H9 (cell line): ENCODE data around the gene PLP2. TPM values are rescaled to one million over a fixed set of nuclear protein-coding genes. Genes with fewer than 3 reads are reported as not detected.

ENCODE experiments used
- DNase-seq: peaks from one replicate; pipeline ENCODE4 v3.0.0-alpha.2; 2017
- H2AFZ ChIP-seq: one replicate; pipeline ENCODE4 v1.6.1; 2013; ENCODE audit warnings: mild to moderate bottlenecking, low read length, control low read depth, moderate library complexity
- H2AK5ac ChIP-seq: 2 replicates; pipeline ENCODE4 v1.6.1; 2013; ENCODE audit warnings: low read length, control low read depth, mixed read lengths; ENCODE audit not compliant: insufficient read length
- H2BK120ac ChIP-seq: one replicate; pipeline ENCODE4 v1.6.1; 2013; ENCODE audit warnings: low read depth, mild to moderate bottlenecking, low read length, control low read depth, inconsistent platforms; ENCODE audit not compliant: poor library complexity, severe bottlenecking
- H2BK12ac ChIP-seq: 2 replicates; pipeline ENCODE4 v1.6.1; 2013; ENCODE audit warnings: low read length, control low read depth, mixed read lengths, low read depth; ENCODE audit not compliant: insufficient read length
- H2BK15ac ChIP-seq: 2 replicates; pipeline ENCODE4 v1.6.1; 2013; ENCODE audit warnings: low read depth, low read length, control low read depth
- H2BK20ac ChIP-seq: one replicate; pipeline ENCODE4 v1.6.1; 2013; ENCODE audit warnings: low read depth, mild to moderate bottlenecking, low read length, control low read depth, inconsistent platforms; ENCODE audit not compliant: poor library complexity, severe bottlenecking
- H2BK5ac ChIP-seq: 2 replicates; pipeline ENCODE4 v1.6.1; 2013; ENCODE audit warnings: low read length, control low read depth, mixed read lengths; ENCODE audit not compliant: insufficient read length
- H3K14ac ChIP-seq: 2 replicates; pipeline ENCODE4 v1.6.1; 2013; ENCODE audit warnings: low read length, control low read depth; ENCODE audit not compliant: insufficient read depth
- H3K18ac ChIP-seq: 2 replicates; pipeline ENCODE4 v1.6.1; 2013; ENCODE audit warnings: low read depth, mild to moderate bottlenecking, mixed read lengths, low read length, control low read depth; ENCODE audit not compliant: insufficient read length
- H3K23ac ChIP-seq: 2 replicates; pipeline ENCODE4 v1.6.1; 2013; ENCODE audit warnings: low read length, control low read depth, mixed read lengths, low read depth; ENCODE audit not compliant: insufficient read length
- H3K23me2 ChIP-seq: 2 replicates; pipeline ENCODE4 v1.6.1; 2013; ENCODE audit warnings: low read depth, mild to moderate bottlenecking, mixed read lengths, low read length, control low read depth; ENCODE audit not compliant: insufficient read length, poor library complexity, severe bottlenecking
- H3K27ac ChIP-seq: 2 replicates; pipeline ENCODE4 v1.5.1; 2013; ENCODE audit warnings: low read length, control low read depth, mixed read lengths, low read depth; ENCODE audit not compliant: insufficient read length
- H3K27me3 ChIP-seq: 2 replicates; pipeline ENCODE4 v1.6.1; 2013; ENCODE audit warnings: low read length, control low read depth, inconsistent platforms; ENCODE audit not compliant: insufficient read depth
- H3K4ac ChIP-seq: 2 replicates; pipeline ENCODE4 v1.6.1; 2013; ENCODE audit warnings: low read depth, mild to moderate bottlenecking, control low read depth, inconsistent platforms, low read length, moderate library complexity
- H3K4me1 ChIP-seq: 2 replicates; pipeline ENCODE4 v1.6.1; 2013; ENCODE audit warnings: low read length, control low read depth, inconsistent platforms; ENCODE audit not compliant: insufficient read depth
- H3K4me2 ChIP-seq: 2 replicates; pipeline ENCODE4 v1.6.1; 2013; ENCODE audit warnings: low read length, control low read depth, mixed read lengths; ENCODE audit not compliant: insufficient read length, insufficient read depth
- H3K56ac ChIP-seq: 2 replicates; pipeline ENCODE4 v1.6.1; 2013; ENCODE audit warnings: low read depth, mild to moderate bottlenecking, mixed read lengths, low read length, control low read depth; ENCODE audit not compliant: insufficient read length
- H3K79me1 ChIP-seq: 2 replicates; pipeline ENCODE4 v1.6.1; 2013; ENCODE audit warnings: low read depth, mild to moderate bottlenecking, moderate library complexity, low read length, control low read depth, inconsistent platforms; ENCODE audit not compliant: insufficient read depth, poor library complexity, severe bottlenecking
- H3K79me2 ChIP-seq: 2 replicates; pipeline ENCODE4 v1.6.1; 2013; ENCODE audit warnings: low read length, control low read depth, inconsistent platforms; ENCODE audit not compliant: insufficient read depth
- H3K9ac ChIP-seq: 2 replicates; pipeline ENCODE4 v1.6.1; 2013; ENCODE audit warnings: low read length, control low read depth, mixed read lengths; ENCODE audit not compliant: insufficient read length; ENCODE audit errors: extremely low read depth
- H3K9me3 ChIP-seq: one replicate; pipeline ENCODE4 v1.6.1; 2013; ENCODE audit warnings: low read depth, low read length, inconsistent platforms; ENCODE audit not compliant: control insufficient read depth
- H3T11ph ChIP-seq: one replicate; pipeline ENCODE4 v1.6.1; 2013; ENCODE audit warnings: mild to moderate bottlenecking, low read length, control low read depth, inconsistent platforms
- H4K20me1 ChIP-seq: one replicate; pipeline ENCODE4 v1.6.1; 2013; ENCODE audit not compliant: control insufficient read depth, insufficient read length, insufficient read depth
- H4K5ac ChIP-seq: 2 replicates; pipeline ENCODE4 v1.6.1; 2013; ENCODE audit warnings: low read depth, mild to moderate bottlenecking, mixed read lengths, low read length, control low read depth; ENCODE audit not compliant: insufficient read length
- H4K8ac ChIP-seq: replicated peaks from 2 replicates; pipeline ENCODE4 v1.6.1; 2013; ENCODE audit warnings: low read length, control low read depth, mixed read lengths, low read depth; ENCODE audit not compliant: insufficient read length
- H4K91ac ChIP-seq: 2 replicates; pipeline ENCODE4 v1.6.1; 2013; ENCODE audit warnings: low read depth, mild to moderate bottlenecking, moderate library complexity, mixed read lengths, low read length, control low read depth; ENCODE audit not compliant: insufficient read length
- H3K27ac Mint-ChIP-seq, 3 experiments: 2 replicates in 2 of 3; 3 replicates in 1 of 3; pipeline ENCODE4 v1.8.0; 2020 to 2021; ENCODE audit warnings: mixed read lengths in 3 of 3, mild to moderate bottlenecking in 1 of 3, moderate library complexity in 1 of 3
- H3K27me3 Mint-ChIP-seq: 2 replicates; pipeline ENCODE4 v1.8.0; 2021; ENCODE audit warnings: low read depth, mild to moderate bottlenecking, moderate library complexity, mixed read lengths
- H3K36me3 Mint-ChIP-seq, 3 experiments: 2 replicates in 2 of 3; 3 replicates in 1 of 3; pipeline ENCODE4 v1.8.0; 2020 to 2021; ENCODE audit warnings: low read depth in 3 of 3, mixed read lengths in 3 of 3; ENCODE audit not compliant: insufficient read depth in 1 of 3
- H3K4me1 Mint-ChIP-seq, 2 experiments: 2 replicates each; pipeline ENCODE4 v1.8.0; 2020; ENCODE audit warnings: mixed read lengths in 2 of 2
- H3K4me3 Mint-ChIP-seq, 2 experiments: 2 replicates in 1 of 2; 3 replicates in 1 of 2; pipeline ENCODE4 v1.8.0; 2020 to 2021; ENCODE audit warnings: mild to moderate bottlenecking in 2 of 2, mixed read lengths in 2 of 2, moderate library complexity in 1 of 2
- H3K9me3 Mint-ChIP-seq, 2 experiments: 2 replicates in 1 of 2; 3 replicates in 1 of 2; pipeline ENCODE4 v1.8.0; 2020; ENCODE audit warnings: mild to moderate bottlenecking in 2 of 2, mixed read lengths in 2 of 2, moderate library complexity in 1 of 2
- CTCF ChIP-seq: fragments of 200-600 bp; sonication (generic); conservative IDR thresholded peaks from 3 replicates; pipeline ENCODE4 v1.8.0; 2021; ENCODE audit warnings: antibody characterized with exemption, mild to moderate bottlenecking
- WGBS: extraction: QIAGEN DNeasy Blood & Tissue Kit; methylation state at CpG from one replicate; pipeline ENCODE4 v1.1.7; 2013; ENCODE audit warnings: missing lambda C conversion rate, low lambda C conversion rate, mixed read lengths; ENCODE audit not compliant: insufficient read length; ENCODE audit errors: extremely low coverage; 5-methylcytosine and 5-hydroxymethylcytosine counted together
- total RNA-seq: library from RNA; stranded (reverse); gene quantifications from 2 replicates; pipeline ENCODE4 v1.2.1, GENCODE V29; 2021

PLP2 gene
- total RNA-seq, 1 experiment from 2014 or later, result 11.7 TPM

- no peak overlapping the region for H3K56ac ChIP-seq
- H3K9me3 Mint-ChIP-seq, result peaks cover 56 to 65% of the 10 kb centered on the region in 2 experiments
- H2AK5ac ChIP-seq, result no peak overlapping the region
- no peaks in the 10 kb centered on the region for H3K27me3 ChIP-seq
- H3K27me3 Mint-ChIP-seq, result peaks cover 5% of the 10 kb centered on the region
- TF ChIP-seq CTCF, result no peak
- no peak overlapping the region for H3K4me2 ChIP-seq
- WGBS, result no CpG with 5 or more reads among the region's 1 CpG
- no peaks in the 10 kb centered on the region for H4K20me1 ChIP-seq
- no peak overlapping the region for H3T11ph ChIP-seq
- no peak overlapping the region for H2BK20ac ChIP-seq
- peaks cover 4 to 8% (median 4%) of the 10 kb centered on the region in 3 experiments; a peak in 5 of 7 replicates for H3K36me3 Mint-ChIP-seq
- no peak overlapping the region for H2BK12ac ChIP-seq
- H3K14ac ChIP-seq, result no peak overlapping the region
- no peaks in the 10 kb centered on the region for H3K79me1 ChIP-seq
- no peak overlapping the region for H3K18ac ChIP-seq
- no peak overlapping the region for H2AFZ ChIP-seq
- no peak overlapping the region for H2BK120ac ChIP-seq
- H3K9ac ChIP-seq, result no peak overlapping the region
- H3K79me2 ChIP-seq, result no peaks in the 10 kb centered on the region
- no peak overlapping the region for H2BK5ac ChIP-seq
- H3K23ac ChIP-seq, result no peak overlapping the region
- H3K27ac ChIP-seq, result no peak overlapping the region
- no peak overlapping the region for H3K4me3 Mint-ChIP-seq
- H2BK15ac ChIP-seq, result no peak overlapping the region
- H4K91ac ChIP-seq, result no peak overlapping the region
- H3K4me1 ChIP-seq, result no peaks in the 10 kb centered on the region
- no peak overlapping the region for H3K4ac ChIP-seq
- H3K27ac Mint-ChIP-seq, result no peak overlapping the region
- DNase-seq, result no peak
- peaks cover 5% of the 10 kb centered on the region for H3K9me3 ChIP-seq
- H4K8ac ChIP-seq, result no peak overlapping the region
- H3K23me2 ChIP-seq, result no peaks in the 10 kb centered on the region
- H4K5ac ChIP-seq, result no peak overlapping the region
- peaks cover 3 to 7% of the 10 kb centered on the region in 2 experiments for H3K4me1 Mint-ChIP-seq
Measured at GRCh38 chrX:49153467-49153866, 18.2 kb upstream of the PLP2 start.
